Astrocyte (in vitro differentiated cells and primary cell): ENCODE data around the gene C1orf87. TPM values are rescaled to one million over a fixed set of nuclear protein-coding genes. Genes with fewer than 3 reads are reported as not detected.

Experiments
- DNase-seq: peaks from one replicate; pipeline ENCODE4 v3.0.0-alpha.2; 2010; ENCODE audit warnings: low read depth
- FAIRE-seq: peaks from 2 replicates; lab custom pipeline; 2011; peaks lifted over from hg19 to GRCh38; lab: Jason Lieb, UNC
- H2AFZ ChIP-seq: 2 replicates; pipeline ENCODE4 v1.6.0; 2012; ENCODE audit warnings: low read depth, low read length, inconsistent platforms
- H3K27ac ChIP-seq: 2 replicates; pipeline ENCODE4 v1.5.1; 2011; ENCODE audit warnings: low read depth, low read length, inconsistent platforms
- H3K27me3 ChIP-seq: 2 replicates; pipeline ENCODE4 v1.6.0; 2011; ENCODE audit warnings: low read length, inconsistent platforms; ENCODE audit not compliant: insufficient read depth
- H3K36me3 ChIP-seq: 2 replicates; pipeline ENCODE4 v1.5.1; 2011; ENCODE audit warnings: low read length, inconsistent platforms; ENCODE audit not compliant: insufficient read depth
- H3K4me1 ChIP-seq: 2 replicates; pipeline ENCODE4 v1.5.1; 2011; ENCODE audit warnings: low read length, inconsistent platforms; ENCODE audit not compliant: insufficient read depth
- H3K4me2 ChIP-seq: 2 replicates; pipeline ENCODE4 v1.6.0; 2012; ENCODE audit warnings: low read length, inconsistent platforms
- H3K4me3 ChIP-seq: 2 replicates; pipeline ENCODE4 v1.5.1; 2011; ENCODE audit warnings: low read depth, mild to moderate bottlenecking, low read length, inconsistent platforms; ENCODE audit not compliant: insufficient read depth
- H3K79me2 ChIP-seq: 2 replicates; pipeline ENCODE4 v1.6.0; 2012; ENCODE audit warnings: mild to moderate bottlenecking, low read length, inconsistent platforms; ENCODE audit not compliant: insufficient read depth
- H3K9ac ChIP-seq: 2 replicates; pipeline ENCODE4 v1.6.0; 2012; ENCODE audit warnings: mild to moderate bottlenecking, low read length, inconsistent platforms
- H3K9me3 ChIP-seq: 2 replicates; pipeline ENCODE4 v1.5.1; 2012; ENCODE audit warnings: low read depth, mild to moderate bottlenecking, low read length, inconsistent platforms; ENCODE audit not compliant: insufficient read depth
- H4K20me1 ChIP-seq: 2 replicates; pipeline ENCODE4 v1.6.0; 2012; ENCODE audit warnings: low read length, inconsistent platforms; ENCODE audit not compliant: insufficient read depth
- H3K27ac Mint-ChIP-seq: one replicate; pipeline ENCODE4 v1.8.0; 2021; ENCODE audit warnings: mild to moderate bottlenecking, mixed read lengths; ENCODE audit not compliant: unreplicated experiment
- H3K27me3 Mint-ChIP-seq: one replicate; pipeline ENCODE4 v1.8.0; 2021; ENCODE audit warnings: low read depth, mixed read lengths; ENCODE audit not compliant: unreplicated experiment
- H3K36me3 Mint-ChIP-seq: one replicate; pipeline ENCODE4 v1.8.0; 2021; ENCODE audit warnings: low read depth, mixed read lengths; ENCODE audit not compliant: unreplicated experiment
- H3K4me1 Mint-ChIP-seq: one replicate; pipeline ENCODE4 v1.8.0; 2021; ENCODE audit warnings: low read depth, mixed read lengths; ENCODE audit not compliant: unreplicated experiment
- H3K4me3 Mint-ChIP-seq: one replicate; pipeline ENCODE4 v1.8.0; 2021; ENCODE audit warnings: mild to moderate bottlenecking, moderate library complexity, mixed read lengths; ENCODE audit not compliant: unreplicated experiment
- H3K9me3 Mint-ChIP-seq: one replicate; pipeline ENCODE4 v1.8.0; 2021; ENCODE audit warnings: mild to moderate bottlenecking, mixed read lengths; ENCODE audit not compliant: unreplicated experiment
- EZH2 ChIP-seq: IDR thresholded peaks from 2 replicates; pipeline ENCODE4 v1.6.1; 2012; ENCODE audit warnings: mild to moderate bottlenecking, low read length, inconsistent platforms; ENCODE audit not compliant: insufficient read depth
- total RNA-seq: library from RNA; stranded (reverse); gene quantifications from 2 replicates; pipeline ENCODE4 v1.2.1, GENCODE V29; 2021
- TF ChIP-seq, protein P1 (sequence below): IDR thresholded peaks from 2 replicates; pipeline ENCODE4 v1.5.1; 2011; ENCODE audit warnings: low read depth, mild to moderate bottlenecking, inconsistent platforms, low read length, moderate library complexity; ENCODE audit not compliant: insufficient read depth

The C1orf87 gene
- total RNA-seq, 1 donor from 2014 or later: not detected

GRCh38 chr1:60114745-60115318, 41.3 kb upstream of the C1orf87 start:
- H3K27me3 Mint-ChIP-seq: peaks cover 5% of the 10 kb centered on the region
- H3K4me3 ChIP-seq: no peak overlapping the region
- H4K20me1 ChIP-seq: no peaks in the 10 kb centered on the region
- no peak overlapping the region for H3K9ac ChIP-seq
- H3K9me3 Mint-ChIP-seq: no peaks in the 10 kb centered on the region
- no peaks in the 10 kb centered on the region for H3K27me3 ChIP-seq
- H3K4me3 Mint-ChIP-seq: no peak overlapping the region
- no peak overlapping the region for H3K27ac Mint-ChIP-seq
- no peaks in the 10 kb centered on the region for H3K9me3 ChIP-seq
- no peaks in the 10 kb centered on the region for H3K4me1 Mint-ChIP-seq
- H3K36me3 Mint-ChIP-seq: no peaks in the 10 kb centered on the region
- no peak overlapping the region for H2AFZ ChIP-seq
- TF ChIP-seq, protein P1, sequence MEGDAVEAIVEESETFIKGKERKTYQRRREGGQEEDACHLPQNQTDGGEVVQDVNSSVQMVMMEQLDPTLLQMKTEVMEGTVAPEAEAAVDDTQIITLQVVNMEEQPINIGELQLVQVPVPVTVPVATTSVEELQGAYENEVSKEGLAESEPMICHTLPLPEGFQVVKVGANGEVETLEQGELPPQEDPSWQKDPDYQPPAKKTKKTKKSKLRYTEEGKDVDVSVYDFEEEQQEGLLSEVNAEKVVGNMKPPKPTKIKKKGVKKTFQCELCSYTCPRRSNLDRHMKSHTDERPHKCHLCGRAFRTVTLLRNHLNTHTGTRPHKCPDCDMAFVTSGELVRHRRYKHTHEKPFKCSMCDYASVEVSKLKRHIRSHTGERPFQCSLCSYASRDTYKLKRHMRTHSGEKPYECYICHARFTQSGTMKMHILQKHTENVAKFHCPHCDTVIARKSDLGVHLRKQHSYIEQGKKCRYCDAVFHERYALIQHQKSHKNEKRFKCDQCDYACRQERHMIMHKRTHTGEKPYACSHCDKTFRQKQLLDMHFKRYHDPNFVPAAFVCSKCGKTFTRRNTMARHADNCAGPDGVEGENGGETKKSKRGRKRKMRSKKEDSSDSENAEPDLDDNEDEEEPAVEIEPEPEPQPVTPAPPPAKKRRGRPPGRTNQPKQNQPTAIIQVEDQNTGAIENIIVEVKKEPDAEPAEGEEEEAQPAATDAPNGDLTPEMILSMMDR: no peak
- TF ChIP-seq EZH2: no peak
- no peaks in the 10 kb centered on the region for H3K36me3 ChIP-seq
- no peak overlapping the region for H3K4me2 ChIP-seq
- no peaks in the 10 kb centered on the region for H3K79me2 ChIP-seq
- no peak for FAIRE-seq
- no peaks in the 10 kb centered on the region for H3K4me1 ChIP-seq
- no peak for DNase-seq
- no peak overlapping the region for H3K27ac ChIP-seq

GRCh38 chr1:60113596-60113995, 40.0 kb upstream of the C1orf87 start:
- Mint-ChIP-seq H3K36me3 (no peaks in the 10 kb centered on the region), H3K9me3 (no peaks in the 10 kb centered on the region), H3K27me3 (peaks cover 5% of the 10 kb centered on the region)

DNA sequence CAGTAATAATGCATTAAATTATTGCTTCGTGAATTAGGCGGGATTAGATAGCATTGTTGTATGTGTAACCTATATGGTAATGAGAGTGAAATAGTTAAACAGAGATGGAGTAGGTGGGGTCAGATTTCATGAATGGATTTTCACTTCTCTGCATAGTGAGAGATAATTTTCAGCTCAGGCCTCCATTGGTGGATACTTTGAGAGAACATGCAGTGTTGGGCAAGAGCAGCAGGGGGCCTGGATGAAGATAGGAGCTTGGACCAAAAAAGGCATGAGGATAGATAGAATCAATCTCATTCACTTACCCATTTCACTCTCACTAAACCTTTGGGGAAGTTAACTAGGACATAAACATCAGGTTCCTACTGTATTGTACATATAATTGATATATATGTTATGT, 39.5 kb upstream of the C1orf87 start:
- FAIRE-seq (no peak), DNase-seq (no peak)
- Mint-ChIP-seq H3K4me1 (no peaks in the 10 kb centered on the region), H3K27ac (peak overlapping the region; percentile 28), H3K36me3 (no peaks in the 10 kb centered on the region), H3K4me3 (no peak overlapping the region), H3K27me3 (peaks cover 4% of the 10 kb centered on the region), H3K9me3 (no peaks in the 10 kb centered on the region)
- no peaks in the 10 kb centered on the region for H3K9me3 ChIP-seq
- no peaks in the 10 kb centered on the region for H3K4me1 ChIP-seq
- no peaks in the 10 kb centered on the region for H3K79me2 ChIP-seq
- no peaks in the 10 kb centered on the region for H4K20me1 ChIP-seq
- no peaks in the 10 kb centered on the region for H3K27me3 ChIP-seq
- H3K36me3 ChIP-seq: no peaks in the 10 kb centered on the region
- H3K9ac ChIP-seq: no peak overlapping the region
- no peak overlapping the region for H2AFZ ChIP-seq
- TF ChIP-seq EZH2: no peak
- TF ChIP-seq, protein P1: no peak
- no peak overlapping the region for H3K4me2 ChIP-seq
- H3K27ac ChIP-seq: no peak overlapping the region
- H3K4me3 ChIP-seq: no peak overlapping the region

More at GRCh38 chr1:60113596-60113995, 40.0 kb upstream of the C1orf87 start:
- H3K27me3 ChIP-seq: no peaks in the 10 kb centered on the region
- no peak overlapping the region for H2AFZ ChIP-seq
- Mint-ChIP-seq H3K4me3 (no peak overlapping the region), H3K4me1 (no peaks in the 10 kb centered on the region), H3K27ac (no peak overlapping the region)
- FAIRE-seq (no peak), DNase-seq (no peak)
- no peaks in the 10 kb centered on the region for H3K36me3 ChIP-seq
- TF ChIP-seq EZH2: no peak
- TF ChIP-seq, protein P1: no peak
- no peaks in the 10 kb centered on the region for H3K9me3 ChIP-seq
- H4K20me1 ChIP-seq: no peaks in the 10 kb centered on the region
- H3K9ac ChIP-seq: no peak overlapping the region
- H3K4me2 ChIP-seq: no peak overlapping the region
- H3K27ac ChIP-seq: no peak overlapping the region
- H3K79me2 ChIP-seq: no peaks in the 10 kb centered on the region
- H3K4me1 ChIP-seq: no peaks in the 10 kb centered on the region
- no peak overlapping the region for H3K4me3 ChIP-seq
